NCI-H748 treated with DMSO at 0.1 percent for 48 hours (cell line): ENCODE results near the gene MAPK6.

Experiments
- DNase-seq: peaks from one replicate; lab custom pipeline; 2025; lab: John Stamatoyannopoulos, UW

The MAPK6 gene

DNA sequence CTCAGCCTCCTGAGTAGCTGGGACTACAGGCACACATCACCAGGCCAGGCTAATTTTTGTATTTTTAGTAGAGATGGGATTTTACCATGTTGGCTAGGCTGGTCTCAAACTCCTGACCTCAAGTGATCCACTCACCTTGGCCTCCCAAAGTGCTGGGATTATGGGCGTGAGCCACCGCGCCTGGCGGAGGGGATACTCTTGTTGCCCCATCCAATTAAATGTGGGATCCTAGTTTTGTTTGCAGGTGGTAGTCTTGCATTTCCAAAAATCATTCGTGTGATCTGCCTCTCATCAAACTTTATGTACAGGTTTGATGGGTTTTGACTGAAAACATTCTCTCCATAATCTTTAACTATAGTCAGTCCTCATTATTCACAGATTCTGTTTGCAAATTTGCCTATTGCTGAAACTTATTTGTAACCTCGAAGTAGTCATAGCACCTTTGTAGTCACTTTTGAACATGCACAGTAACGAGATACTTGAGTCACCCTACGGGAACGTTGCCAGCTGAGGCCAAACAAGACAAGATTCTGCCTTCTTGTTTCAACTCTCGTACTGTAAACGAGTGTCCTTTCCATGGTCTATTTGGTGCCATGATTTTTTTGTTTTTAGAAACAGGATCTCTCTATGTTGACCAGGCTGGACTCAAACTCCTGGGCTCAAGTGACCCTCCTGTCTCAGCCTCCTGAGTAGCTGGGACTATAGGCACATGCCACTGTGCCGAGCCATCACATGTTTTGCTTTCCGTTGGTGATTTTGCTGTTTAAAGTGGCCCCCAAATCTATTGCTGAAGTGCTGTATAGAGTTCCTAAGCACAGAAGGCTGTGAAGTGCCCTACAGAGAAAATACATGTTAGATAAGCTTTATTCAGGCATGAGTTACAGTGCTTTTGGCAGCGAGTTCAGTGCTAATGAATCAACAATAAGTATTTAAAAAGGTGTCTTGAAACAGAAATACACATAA lies 8.1 kb upstream of the MAPK6 start:
- DNase-seq, result no peak

DNA sequence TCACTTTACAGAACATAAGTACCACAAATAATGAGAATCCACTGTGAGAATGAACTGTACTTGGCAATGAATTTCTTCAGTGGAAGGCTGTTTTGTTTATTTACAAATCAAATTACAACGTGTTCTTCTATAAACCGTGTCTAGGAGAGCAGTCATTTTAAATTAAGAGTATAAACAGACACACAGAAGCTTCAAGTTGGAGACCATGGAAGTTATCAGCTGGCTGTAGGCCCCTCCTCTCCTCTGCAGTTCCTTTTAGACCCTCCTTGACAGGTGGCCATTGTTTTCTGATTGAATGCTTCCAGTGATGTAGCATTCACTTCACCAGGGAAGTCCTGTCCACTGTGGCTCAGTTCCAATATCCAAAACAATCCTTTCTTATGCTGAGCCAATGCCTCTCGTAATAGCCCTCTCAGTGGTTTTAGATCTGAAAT lies 7.3 kb upstream of the MAPK6 start:
- DNase-seq, result peak; percentile 64

DNA sequence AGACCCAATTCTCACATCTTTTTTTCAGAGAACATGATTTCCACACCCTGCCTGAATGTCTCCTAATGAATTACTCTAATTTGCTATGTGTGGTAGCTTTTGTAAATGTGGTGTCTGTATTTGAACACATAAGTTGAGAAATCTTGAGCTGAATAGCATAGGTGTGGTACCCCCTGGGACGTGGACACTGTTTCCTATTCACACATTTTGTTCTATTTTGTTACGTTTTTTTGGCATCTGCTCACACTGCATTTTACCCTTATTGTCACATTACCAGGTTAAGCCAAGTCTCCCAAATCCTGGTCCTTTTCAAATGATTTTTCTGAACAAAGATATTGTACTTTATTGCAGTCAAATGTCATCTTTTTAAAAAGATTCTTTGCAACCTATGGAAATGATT lies 6.8 kb upstream of the MAPK6 start:
- no peak for DNase-seq

DNA sequence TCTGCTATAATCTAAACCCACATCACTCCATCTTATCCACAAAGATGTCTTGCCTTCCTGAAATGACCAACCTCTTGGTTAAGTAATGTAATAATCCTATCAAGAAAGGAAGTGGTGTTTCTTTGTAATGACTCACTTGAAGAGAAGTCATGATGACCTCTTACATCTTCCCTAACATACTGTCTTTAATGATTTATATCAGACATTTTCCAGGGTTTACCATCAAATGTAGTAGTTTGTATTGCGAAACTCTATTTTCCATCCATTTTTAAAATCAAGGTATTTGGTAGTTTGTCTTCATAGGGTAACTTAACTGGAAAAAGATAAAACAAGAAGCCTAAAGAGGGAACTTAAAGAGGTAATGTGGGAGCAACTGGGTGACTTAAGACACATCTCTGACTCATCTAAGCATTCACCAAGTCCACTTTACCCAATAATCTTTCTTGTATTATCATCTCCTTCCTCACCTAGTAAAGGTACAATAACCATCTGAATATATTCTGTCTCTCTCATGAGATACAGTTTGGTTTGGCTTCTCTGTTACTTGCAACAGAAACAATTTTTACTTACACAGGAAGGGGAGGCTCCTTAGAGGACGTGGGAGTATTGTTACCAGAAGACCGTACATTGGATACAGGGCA lies 5.7 kb upstream of the MAPK6 start:
- DNase-seq, result no peak

DNA sequence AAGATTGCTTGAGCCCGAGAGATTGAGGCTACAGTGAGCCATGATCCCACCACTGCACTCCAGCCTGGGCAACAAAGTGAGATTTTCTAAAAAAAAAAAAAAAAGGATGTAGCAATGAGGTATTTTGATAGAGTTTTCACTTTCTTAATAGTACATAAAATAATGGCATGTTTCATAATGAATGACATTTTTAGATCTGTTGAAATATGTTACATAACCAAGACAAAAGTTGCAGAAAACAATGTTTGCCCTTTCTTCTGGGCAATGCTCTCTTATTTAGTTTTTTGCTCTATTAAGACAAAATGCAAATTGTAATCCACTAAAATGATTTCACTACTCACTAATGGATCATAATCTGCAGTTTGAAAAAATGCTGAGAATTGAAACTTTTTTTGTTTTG lies 4.4 kb upstream of the MAPK6 start:
- DNase-seq, result no peak

DNA sequence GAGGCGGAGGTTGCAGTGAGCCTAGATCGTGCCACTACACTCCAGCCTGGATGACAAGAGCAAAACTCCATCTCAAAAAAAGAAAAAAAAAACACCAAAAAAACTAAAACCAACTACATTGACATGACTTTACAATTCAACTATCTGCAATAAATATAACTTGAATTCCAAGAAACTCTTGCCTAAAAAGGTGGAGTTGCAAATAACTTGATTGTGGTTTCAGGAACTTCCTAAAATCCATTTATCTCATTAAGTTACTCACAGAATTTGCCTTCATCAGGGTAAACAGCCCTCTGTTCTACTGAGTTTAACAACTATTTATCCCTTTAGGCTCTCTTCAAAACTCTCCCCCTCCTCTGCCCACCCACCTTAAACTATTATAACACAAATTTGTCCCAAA lies 2.7 kb upstream of the MAPK6 start:
- no peak for DNase-seq

DNA sequence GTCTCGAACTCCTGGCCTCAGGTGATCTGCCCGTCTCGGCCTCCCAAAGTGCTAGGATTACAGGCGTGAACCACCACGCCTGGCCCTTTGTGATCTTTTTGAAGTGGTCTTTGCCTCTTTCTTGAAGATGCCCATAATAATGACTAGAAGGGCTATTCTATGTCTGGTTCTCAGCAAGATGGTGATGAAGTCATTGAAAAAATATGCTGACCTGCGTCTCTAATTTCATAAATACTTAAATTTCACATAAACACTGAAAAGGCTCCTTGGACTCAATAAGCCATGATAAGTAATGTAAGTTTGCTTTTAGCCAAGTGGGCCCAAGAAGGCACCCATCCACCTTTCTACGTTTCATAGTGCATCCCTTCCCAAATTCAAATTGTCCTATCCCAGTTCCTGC lies 775 bp upstream of the MAPK6 start:
- DNase-seq, result no peak

DNA sequence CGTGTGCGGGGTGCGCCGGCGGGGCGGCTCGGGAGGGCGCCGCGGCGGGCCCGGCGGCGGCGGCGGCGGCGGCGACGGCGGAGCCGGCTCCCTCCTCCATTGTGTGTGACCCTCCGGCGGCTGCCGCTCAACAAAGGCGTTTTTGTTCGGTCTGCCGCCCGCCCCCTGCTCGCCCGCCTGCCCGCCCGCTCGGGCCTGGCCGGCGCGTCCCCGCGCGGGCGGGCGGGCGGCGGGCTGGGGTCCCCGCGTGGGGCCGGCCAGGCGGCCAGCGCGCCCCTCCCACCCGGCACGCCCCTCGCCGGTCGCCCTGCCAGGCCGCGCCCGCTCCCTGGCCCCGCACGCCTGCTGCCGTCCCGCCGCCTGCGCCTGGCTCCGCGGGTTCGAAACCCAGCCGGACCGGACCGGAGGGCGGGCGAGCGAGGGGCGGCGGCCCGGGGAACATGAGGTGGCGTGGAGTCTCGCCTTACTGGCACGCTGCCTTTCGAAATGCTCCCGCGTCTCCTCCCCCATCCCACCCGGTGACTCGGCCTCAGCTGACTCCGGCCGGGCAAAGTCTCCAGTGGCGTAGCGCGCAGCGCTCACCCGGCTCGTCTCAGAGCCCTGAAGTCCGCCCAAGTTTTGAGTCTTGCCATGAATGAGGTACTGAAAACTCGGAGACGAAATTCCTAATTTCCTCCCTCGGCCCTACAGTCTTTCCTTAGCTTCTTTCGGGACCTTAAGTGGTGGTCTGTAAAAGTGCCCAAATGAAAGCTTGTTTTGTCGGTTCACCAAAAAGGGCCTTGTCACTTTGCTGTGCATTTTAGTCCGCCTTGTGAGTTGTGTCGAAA lies 588 bp downstream of the MAPK6 start:
- peak; percentile 35 for DNase-seq

DNA sequence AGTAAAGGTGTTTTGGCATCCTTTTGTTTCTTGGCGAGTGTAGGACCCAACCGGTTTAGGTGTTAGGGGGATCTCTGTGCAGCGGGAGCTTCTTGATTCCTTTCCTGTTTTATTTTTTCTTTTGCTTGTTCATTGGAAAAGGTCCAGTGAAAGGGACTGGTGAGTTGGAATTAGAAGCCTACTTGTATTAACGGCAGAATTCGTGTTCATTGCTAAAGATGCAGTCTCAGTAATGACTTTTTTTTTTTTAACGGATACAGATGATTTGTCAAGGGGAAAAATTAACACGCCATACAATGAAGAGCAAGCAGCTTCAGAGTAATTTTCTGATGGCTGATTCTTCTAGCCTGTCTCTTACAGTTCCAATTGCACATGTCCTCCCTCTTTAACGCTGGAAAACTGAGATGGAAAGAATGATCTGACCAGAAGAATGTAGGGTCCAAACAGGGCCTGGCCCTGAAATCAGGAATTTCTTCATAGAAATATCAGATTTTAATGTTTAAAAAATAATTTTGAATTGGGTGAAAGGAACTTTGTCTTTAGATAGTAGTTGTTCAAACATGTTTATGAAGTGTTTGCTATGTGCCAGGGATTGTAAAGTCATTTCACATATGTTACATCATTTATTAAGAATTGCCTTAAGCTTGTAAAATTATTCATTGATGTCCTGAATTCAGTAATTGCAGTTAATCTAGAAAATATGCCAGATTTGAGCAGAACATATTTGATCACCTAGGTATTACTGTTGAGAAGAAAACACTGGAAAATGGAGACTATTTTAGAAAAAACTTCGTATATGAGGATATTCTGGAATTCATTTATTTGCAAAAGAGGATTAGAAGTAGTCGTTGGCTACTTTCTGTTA lies 1.4 kb downstream of the MAPK6 start:
- peak; percentile 33 for DNase-seq

DNA sequence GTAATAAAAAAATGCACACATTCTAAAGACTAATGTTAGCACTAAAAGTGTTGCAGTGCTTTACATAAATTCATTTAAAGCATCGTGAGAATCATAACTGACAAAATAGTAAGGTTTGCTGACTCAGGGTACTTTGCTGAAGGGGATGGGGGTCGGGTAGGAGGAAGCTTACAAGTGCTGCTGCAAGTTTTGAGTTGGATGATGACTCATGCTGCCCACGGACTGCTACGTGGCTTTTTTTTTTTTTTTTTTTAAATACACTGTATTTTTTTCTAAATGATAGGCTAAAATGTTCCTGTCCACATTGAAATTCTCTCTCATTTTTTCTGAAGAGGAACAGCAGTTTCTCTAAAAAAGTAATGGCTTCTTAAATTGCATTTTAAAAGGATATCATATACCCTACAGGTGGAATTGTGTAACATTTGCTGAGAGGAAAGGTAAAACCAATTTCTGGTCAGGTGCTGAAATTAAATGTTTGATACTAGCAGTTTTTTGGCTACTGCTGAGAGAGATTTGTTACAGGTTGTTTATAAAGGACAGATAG lies 2.2 kb downstream of the MAPK6 start:
- no peak for DNase-seq

DNA sequence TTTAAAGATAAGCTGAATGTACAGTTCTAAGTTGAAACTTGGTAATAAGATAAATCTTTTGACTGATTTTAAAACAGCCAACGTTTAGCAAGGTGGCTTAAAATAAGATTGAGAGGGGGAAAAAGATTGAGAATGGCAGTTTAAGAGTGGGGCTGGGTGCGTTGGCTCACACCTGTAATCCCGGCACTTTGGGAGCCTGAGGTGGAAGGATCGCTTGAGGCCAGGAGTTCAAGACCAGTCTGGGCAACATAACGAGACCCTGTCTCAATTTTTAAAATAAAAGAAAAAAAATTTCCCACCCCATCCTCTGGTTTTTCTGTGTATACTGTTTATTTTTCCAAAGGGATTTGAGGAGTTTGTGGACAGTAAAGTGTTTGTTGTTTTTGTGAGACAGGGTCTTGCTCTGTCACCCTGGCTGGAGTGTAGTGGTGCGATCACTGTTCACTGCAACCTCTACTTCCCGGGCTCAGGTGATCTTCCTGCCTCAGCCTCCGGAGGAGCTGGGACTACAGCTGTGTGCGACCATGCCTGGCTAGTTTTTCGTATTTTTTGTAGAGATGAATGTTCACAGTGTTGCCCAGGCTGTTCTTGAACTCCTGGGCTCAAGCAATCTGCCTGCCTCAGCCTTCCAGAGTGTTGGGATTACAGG lies 3.0 kb downstream of the MAPK6 start:
- no peak for DNase-seq

DNA sequence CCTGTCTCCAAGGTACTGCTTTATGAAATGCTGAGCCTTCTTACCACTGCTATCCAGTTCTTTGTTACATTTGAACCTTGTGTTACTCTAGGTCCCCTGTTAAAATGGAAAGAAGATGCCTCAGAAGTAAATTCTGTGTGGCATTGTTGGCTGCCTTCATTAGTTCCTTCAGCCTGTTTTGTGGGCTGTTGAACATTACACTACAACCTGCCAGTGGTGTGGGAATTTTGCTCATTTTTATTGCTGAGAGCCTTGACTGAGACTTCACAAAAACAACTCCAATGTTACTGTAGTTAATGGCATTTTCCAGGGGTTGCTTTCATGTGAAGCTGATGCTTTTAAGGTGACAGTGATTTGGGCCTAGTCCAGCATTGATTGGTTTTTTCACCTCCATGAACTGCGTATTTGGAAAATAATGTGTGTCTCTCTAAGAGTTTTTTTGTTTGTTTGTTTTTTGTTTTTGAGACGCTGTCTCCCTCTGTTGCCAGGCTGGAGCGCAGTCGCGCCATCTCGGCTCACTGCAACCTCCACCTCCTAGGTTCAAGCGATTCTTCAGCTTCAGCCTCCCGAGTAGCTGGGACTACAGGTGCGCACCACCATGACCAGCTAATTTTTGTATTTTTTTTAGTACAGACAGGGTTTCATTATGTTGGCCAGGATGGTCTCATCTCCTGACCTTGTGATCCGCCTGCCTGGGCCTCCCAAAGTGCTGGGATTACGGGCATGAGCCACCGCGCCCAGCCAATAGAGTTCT lies 4.3 kb downstream of the MAPK6 start:
- no peak for DNase-seq

DNA sequence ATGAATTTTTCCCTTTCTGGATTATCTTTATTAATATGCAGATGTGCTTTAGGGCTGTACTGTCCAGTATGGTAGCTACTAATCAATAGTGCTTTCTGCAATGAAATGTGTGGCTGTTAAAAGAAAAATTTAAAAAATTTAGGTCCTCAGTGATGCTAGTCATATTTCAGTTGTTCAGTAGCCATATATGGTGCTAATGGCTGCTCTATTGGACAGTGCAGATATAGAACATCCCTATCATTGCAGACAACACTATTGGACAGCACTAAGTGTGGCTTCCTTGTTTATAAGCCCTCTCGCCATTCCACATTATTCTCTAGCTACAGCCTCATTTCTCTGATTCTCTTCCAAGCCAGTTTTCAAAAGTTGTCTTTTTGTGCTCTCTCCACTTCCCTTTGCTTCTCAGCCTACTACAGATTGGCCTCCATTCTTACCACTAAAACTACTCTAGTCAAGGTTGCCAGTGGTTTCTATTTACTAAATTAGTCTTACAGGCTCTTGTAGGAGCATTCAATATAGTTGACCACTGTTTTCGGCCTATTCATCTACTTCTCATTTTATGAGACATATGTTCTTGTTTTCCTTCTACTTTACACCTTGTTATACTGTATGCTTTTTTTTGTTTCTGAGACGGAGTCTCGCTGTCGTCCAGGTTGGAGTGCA lies 9.5 kb downstream of the MAPK6 start:
- DNase-seq, result no peak

DNA sequence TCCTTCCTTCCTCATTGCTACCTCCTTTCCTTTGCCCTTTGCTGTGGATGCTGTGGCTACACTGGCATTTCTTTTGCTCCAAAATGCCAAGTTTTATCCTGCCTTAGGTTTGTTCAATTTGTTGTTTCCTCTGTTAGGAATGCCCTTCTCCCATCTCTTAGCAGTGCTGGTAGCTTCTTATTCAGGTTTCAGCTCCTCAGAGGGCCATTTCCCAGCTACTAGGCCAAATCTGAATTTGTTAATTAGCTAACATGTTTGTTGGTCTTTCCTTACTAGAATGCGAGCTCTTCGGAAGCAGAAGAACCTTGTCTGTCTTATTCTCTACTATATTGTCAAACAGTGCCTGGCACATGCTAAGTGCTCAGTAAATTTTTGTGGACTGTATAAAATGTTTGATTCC lies 11.0 kb downstream of the MAPK6 start:
- DNase-seq, result no peak

DNA sequence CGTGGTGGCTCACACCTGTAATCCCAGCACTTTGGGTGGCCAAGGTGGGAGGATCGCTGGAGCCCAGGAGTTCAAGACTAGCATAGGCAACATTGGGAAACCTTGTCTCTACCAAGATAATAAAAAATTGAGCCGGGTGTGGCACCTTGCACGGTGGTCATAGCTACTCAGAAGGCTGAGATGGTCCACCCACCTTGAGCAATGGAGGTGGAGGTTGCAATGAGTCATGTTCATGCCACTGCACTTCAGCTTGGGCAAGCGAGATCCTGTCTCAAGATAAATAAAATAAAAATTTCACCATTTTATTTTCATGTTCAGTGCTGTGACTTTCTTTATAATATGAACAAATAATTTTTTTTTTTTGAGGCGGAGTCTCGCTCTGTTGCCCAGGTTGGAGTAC lies 12.5 kb downstream of the MAPK6 start:
- no peak for DNase-seq

DNA sequence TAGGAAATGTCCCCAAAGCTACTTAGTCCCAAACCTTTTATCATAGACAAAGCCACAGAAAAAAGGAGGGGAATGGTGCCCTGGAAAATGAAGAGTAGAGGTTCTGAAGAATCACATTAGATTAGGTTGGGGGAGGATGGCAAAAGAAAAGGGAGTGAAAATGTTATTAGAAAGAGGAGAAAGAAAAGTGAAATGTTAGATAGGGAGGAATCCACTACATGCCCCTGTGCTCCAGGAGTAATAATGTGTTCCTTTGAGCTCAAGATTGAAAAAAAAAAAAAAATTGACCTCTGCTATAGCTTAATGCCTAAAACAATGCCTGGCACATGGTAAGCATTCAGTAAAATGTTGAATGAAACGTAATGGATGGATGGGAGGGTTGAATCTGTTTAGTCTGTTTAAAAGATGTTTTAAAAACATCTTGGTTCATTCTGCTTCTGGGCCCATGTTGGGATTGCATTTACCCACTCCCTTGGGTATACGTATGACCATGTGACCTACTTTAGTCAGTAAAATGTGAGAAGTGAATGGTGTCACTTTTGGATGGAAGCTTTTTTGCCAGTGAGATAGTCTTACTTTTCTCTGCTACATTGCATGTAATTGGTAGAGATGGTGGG lies 19.0 kb downstream of the MAPK6 start:
- DNase-seq, result no peak

DNA sequence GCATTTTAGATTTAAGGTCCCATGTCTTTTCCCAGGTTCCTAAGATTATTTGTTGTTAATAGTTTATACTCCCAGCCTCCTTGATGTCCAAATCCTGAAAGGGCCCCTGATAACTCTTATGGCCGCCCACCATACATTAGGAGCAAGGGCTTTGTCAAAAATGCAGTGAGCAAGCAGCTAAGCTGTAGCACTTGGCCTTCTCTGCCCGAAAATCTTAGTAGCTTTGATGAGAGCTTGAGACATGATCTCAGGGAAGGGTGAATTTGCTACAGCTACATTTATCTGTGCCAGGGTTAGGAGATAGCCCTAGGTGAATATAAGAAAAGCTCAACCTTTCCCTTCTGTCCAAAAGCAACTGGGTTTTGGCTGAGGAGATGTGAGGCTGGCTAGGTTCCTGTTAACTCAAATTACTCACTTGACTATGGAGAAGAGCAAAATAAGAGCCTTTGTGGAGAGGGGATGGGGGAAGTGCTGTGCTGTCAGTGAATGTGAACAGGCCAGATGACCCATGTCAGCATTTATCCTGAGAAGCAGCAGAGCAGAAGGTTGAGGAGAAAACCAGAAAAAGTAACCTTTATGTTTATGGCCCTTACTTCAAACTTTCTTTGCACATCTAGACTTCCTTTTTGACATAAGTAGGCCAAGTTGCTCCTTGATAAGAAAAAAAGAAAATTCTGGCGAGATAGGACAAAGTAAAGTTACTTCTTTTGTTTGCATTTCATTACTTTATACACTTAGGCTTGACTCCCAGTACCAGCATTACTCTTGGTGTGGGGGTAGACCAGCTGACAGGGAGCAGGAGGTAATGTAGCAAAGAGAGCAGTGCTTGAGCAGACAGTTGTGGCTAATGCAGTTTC lies 21.1 kb downstream of the MAPK6 start:
- no peak for DNase-seq
